C1 segment of cervical spinal cord (tissue), 14 donors: ENCODE data around the gene ABHD17A.
"Not testable (repeated sequence)": the region's sequence is repeated elsewhere in the genome, so short reads cannot be mapped to it uniquely, and the experiment has no call there.

Experiments
- DNase-seq, 14 donors: peaks; one replicate each; lab custom pipeline; 2025; lab: John Stamatoyannopoulos, UW

The ABHD17A gene

GRCh38 chr19:1881393-1882088, 3.8 kb downstream of the ABHD17A start:
- DNase-seq = peak in 2 of 14 donors; percentile 27 to 50

- DNase-seq = peak in 1 of 14 donors; percentile 69
These were observed 4.5 kb downstream of the ABHD17A start for GRCh38 chr19:1880611-1881392.

- not testable (repeated sequence) for DNase-seq
These were observed 5.3 kb downstream of the ABHD17A start for GRCh38 chr19:1879982-1880381.

- peak in 1 of 14 donors; percentile 75 for DNase-seq
These were observed 6.7 kb downstream of the ABHD17A start for GRCh38 chr19:1878583-1878982.

- not testable (repeated sequence) for DNase-seq
These were observed 8.0 kb downstream of the ABHD17A start for GRCh38 chr19:1877280-1877660.

- DNase-seq = not testable (repeated sequence)
These were observed 8.6 kb downstream of the ABHD17A start for GRCh38 chr19:1876496-1877279.

GRCh38 chr19:1875646-1876495, 9.4 kb downstream of the ABHD17A start:
- peak; percentile 57 to 92 (median 84) for DNase-seq

- DNase-seq = not testable (repeated sequence)
These were observed 10.0 kb downstream of the ABHD17A start for GRCh38 chr19:1875265-1875645.

GRCh38 chr19:1874554-1875185, 10.6 kb downstream of the ABHD17A start:
- DNase-seq = no peak

GRCh38 chr19:1873524-1874473, 11.5 kb downstream of the ABHD17A start:
- DNase-seq = peak in 9 of 14 donors; percentile 36 to 68 (median 64)

GRCh38 chr19:1872807-1873523, 12.3 kb downstream of the ABHD17A start:
- no peak for DNase-seq

- DNase-seq = no peak
These were observed 13.7 kb downstream of the ABHD17A start for GRCh38 chr19:1871630-1872029.

- DNase-seq = no peak
These were observed 14.1 kb downstream of the ABHD17A start for GRCh38 chr19:1871140-1871597.

GRCh38 chr19:1868971-1869370, 16.3 kb downstream of the ABHD17A start:
- DNase-seq = no peak

- DNase-seq = no peak
These were observed 18.0 kb downstream of the ABHD17A start for GRCh38 chr19:1867349-1867724.

GRCh38 chr19:1866693-1867348, 18.5 kb downstream of the ABHD17A start:
- no peak for DNase-seq

GRCh38 chr19:1865172-1866010, 19.9 kb downstream of the ABHD17A start:
- DNase-seq = no peak
